GM10266 (cell line): ENCODE data around the gene STX8.
"Not testable (repeated sequence)": the region's sequence is repeated elsewhere in the genome, so short reads cannot be mapped to it uniquely, and the experiment has no call there.

Experiments
- DNase-seq: peaks from one replicate; pipeline ENCODE4 v3.0.0; 2012; ENCODE audit errors: extremely low spot score
- CTCF ChIP-seq: IDR thresholded peaks from 2 replicates; pipeline ENCODE4 v1.5.1; 2012; ENCODE audit warnings: mild to moderate bottlenecking, low read depth; ENCODE audit not compliant: control insufficient read depth, insufficient read depth; ENCODE audit errors: missing control alignments

Gene STX8

DNA sequence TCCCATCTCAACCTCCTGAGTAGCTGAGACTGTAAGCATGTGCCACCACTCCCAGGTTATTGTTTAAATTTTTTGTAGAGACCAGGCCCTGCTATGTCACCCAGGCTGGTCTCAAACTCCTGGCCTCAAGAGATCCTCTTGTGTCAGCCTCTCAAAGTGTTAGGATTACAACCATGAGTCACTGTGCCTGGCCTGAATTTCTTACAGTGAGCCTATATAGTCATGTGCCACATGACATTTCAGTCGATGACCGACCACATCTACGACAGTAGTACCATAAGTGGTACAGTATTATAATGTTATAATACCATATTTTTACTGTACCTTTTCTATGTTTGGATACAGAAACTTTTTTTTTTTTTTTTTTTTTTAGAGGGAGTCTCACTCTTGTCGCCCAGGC, 195.3 kb downstream of the STX8 start:
- DNase-seq: no peak
- TF ChIP-seq CTCF: no peak

DNA sequence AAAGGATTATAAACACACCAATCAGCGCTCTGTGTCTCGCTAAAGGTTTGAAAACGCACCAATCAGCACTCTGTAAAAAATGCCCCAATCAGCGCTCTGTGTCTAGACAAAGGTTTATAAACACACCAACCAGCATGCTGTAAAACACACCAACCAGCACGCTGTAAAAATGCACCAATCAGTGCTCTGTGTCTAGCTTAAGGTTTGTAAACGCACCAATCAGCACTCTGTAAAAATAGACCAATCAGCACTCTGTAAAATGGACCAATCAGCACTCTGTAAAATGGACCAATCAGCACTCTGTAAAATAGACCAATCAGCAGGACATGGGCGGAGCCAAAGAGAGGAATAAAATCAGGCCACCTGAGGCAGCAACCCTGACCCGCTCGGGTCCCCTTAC, 199.4 kb downstream of the STX8 start:
- not testable (repeated sequence) for DNase-seq

DNA sequence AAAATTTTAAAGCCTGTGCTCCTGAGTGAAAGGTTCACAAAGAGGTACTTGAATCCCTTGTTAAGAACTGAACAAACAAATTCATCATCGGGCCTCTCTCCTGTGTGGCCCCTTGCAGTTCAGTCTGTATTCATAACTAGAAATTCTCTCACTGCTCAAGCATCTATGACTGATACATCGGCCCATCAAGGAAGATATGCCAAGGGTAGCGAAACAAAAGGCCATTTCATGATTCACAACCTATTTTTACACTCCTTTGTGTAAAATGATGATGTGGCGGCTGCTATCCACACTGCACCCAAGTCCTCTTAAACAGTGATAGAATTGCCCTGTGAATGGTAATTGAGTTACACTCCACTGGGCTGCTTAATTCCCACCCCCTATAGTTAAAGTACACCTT, 204.6 kb downstream of the STX8 start:
- DNase-seq: no peak
- no peak for TF ChIP-seq CTCF

DNA sequence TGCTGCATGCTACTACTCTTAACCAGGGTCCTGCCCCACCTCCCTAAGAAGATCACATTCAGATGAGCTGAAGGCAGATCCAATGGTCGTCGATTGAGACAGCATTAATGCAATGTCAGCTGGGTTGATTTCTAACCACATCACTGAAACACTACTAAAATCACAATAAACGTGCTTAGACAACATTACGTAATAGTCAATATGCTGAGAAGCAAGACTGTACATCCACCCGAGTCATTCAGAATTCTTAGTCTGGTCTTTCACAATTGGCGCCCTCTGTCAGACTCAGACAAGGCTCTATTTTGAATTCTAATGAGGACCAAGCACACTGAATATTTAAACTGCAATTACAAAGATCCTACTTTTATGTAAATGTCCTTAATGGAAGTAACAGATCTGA, 205.2 kb downstream of the STX8 start:
- no peak for TF ChIP-seq CTCF

GRCh38 chr17:9368631-9369030, 207.0 kb downstream of the STX8 start:
- TF ChIP-seq CTCF: no peak
- DNase-seq: no peak

More for the DNA sequence above, 205.2 kb downstream of the STX8 start:
- no peak for DNase-seq

- DNase-seq: no peak
- TF ChIP-seq CTCF: no peak
Observed at GRCh38 chr17:9367156-9367555, 208.5 kb downstream of the STX8 start.

DNA sequence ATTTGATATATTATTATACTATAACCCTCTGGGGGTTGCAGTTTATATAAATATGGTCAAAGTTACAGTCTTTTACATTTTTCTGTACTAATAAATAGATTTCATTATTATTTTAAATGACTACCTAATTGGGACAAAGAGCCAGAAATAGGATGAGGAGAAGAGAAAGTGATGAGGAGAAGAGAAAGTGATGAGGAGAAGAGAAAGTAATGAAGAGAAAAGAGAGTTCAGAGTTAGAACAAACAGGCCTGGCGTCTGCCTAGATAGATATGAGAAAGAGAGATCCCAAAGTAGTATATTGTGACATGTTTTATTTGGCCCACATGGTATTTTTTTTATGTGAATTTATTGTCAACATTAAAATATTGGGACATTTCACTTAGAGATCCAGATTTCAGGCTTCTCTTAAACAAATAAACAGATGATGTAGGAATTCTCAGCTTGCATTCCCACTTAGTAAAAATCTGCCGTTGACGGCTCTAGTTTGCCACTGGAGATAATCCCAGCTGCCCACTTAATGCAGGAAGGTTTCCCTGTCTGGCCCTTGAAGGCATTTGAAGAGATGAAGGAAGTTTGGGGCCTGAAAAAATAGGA, 210.7 kb downstream of the STX8 start:
- TF ChIP-seq CTCF: no peak
- DNase-seq: no peak
